Endothelial cell of umbilical vein (primary cell): ENCODE measurements around the gene C4A. TPM values are rescaled to one million over a fixed set of nuclear protein-coding genes. Genes with fewer than 3 reads are reported as not detected.

ENCODE experiments used
- BruUV-seq: library from RNA; stranded (reverse); fragments of 400-500 nt; replicated peaks from 2 replicates; lab custom pipeline; 2021; lab: Mats Ljungman, UMichigan
- CTCF ChIA-PET: fragments of 300-600, 350-600 bp; sonication (Branson Sonifier 250); formaldehyde crosslinking; loops from one replicate; lab custom pipeline; 2021; ENCODE audit warnings: antibody characterized with exemption, inconsistent platforms; lab: Charles Lee
- POLR2A ChIA-PET: fragments of 300-600, 350-600 bp; sonication (Branson Sonifier 250); formaldehyde crosslinking; loops from one replicate; lab custom pipeline; 2021; ENCODE audit warnings: antibody characterized with exemption, inconsistent platforms; lab: Charles Lee
- DNase-seq: peaks from one replicate; pipeline ENCODE4 v3.0.0-alpha.2; 2011; ENCODE audit warnings: low read depth, low spot score
- FAIRE-seq: peaks from 2 replicates; lab custom pipeline; 2011; peaks lifted over from hg19 to GRCh38; lab: Jason Lieb, UNC
- H2AFZ ChIP-seq: 2 replicates; pipeline ENCODE4 v1.6.0; 2012; ENCODE audit warnings: low read depth, low read length, control low read depth, inconsistent platforms
- H3K27ac ChIP-seq: 2 replicates; pipeline ENCODE4 v1.5.1; 2011; ENCODE audit warnings: low read depth, mild to moderate bottlenecking, control low read depth, low read length, moderate library complexity; ENCODE audit not compliant: insufficient read depth
- H3K27me3 ChIP-seq, 2 experiments: 2 replicates each; pipeline versions ENCODE4 v1.6.0 to v1.6.1; 2011; ENCODE audit warnings: low read length in 2 of 2, mixed read lengths in 1 of 2; ENCODE audit not compliant: control insufficient read depth in 2 of 2, insufficient read depth in 2 of 2
- H3K36me3 ChIP-seq, 2 experiments: 2 replicates in 1 of 2; 3 replicates in 1 of 2; pipeline ENCODE4 v1.5.1; 2011; ENCODE audit warnings: low read length in 2 of 2, mild to moderate bottlenecking in 1 of 2, moderate library complexity in 1 of 2; ENCODE audit not compliant: control insufficient read depth in 2 of 2, insufficient read depth in 2 of 2; ENCODE audit errors: extremely low read depth in 1 of 2
- H3K4me1 ChIP-seq: 3 replicates; pipeline ENCODE4 v1.5.1; 2011; ENCODE audit warnings: mild to moderate bottlenecking, low read length; ENCODE audit not compliant: control insufficient read depth, insufficient read depth; ENCODE audit errors: extremely low read depth
- H3K4me2 ChIP-seq: 2 replicates; pipeline ENCODE4 v1.6.1; 2011; ENCODE audit warnings: low read length, control low read depth, mixed read lengths; ENCODE audit not compliant: insufficient read depth
- H3K4me3 ChIP-seq, 3 experiments: fragments of 200-600 bp in 1 of 3; sonication (generic), shearing (Covaris generic) in 1 of 3; replicated peaks in 1 of 3; 2 replicates each; pipeline ENCODE4 v1.5.1; 2011 to 2016; ENCODE audit warnings: control low read depth in 3 of 3, low read length in 3 of 3, mild to moderate bottlenecking in 2 of 3, inconsistent platforms in 1 of 3, low read depth in 1 of 3, moderate library complexity in 1 of 3; ENCODE audit not compliant: insufficient read depth in 1 of 3
- H3K79me2 ChIP-seq: 2 replicates; pipeline ENCODE4 v1.6.0; 2012; ENCODE audit warnings: low read length, inconsistent platforms; ENCODE audit not compliant: control insufficient read depth, insufficient read depth
- H3K9ac ChIP-seq: replicated peaks from 2 replicates; pipeline ENCODE3; 2011; ENCODE audit warnings: low read length, control low read depth; ENCODE audit not compliant: insufficient read depth; ENCODE audit errors: extremely low read depth
- H3K9me1 ChIP-seq: replicated peaks from 3 replicates; pipeline ENCODE4 v1.6.0; 2011; ENCODE audit warnings: mild to moderate bottlenecking, low read length; ENCODE audit not compliant: control insufficient read depth, insufficient read depth; ENCODE audit errors: extremely low read depth
- H3K9me3 ChIP-seq: replicated peaks from 2 replicates; pipeline ENCODE4 v1.5.1; 2012; ENCODE audit warnings: low read length, inconsistent platforms; ENCODE audit not compliant: control insufficient read depth, insufficient read depth
- H4K20me1 ChIP-seq: replicated peaks from 2 replicates; pipeline ENCODE3; 2011; ENCODE audit warnings: mild to moderate bottlenecking, low read length; ENCODE audit not compliant: control insufficient read depth, insufficient read depth; ENCODE audit errors: extremely low read depth
- CTCF ChIP-seq, 2 donors: IDR thresholded peaks; 1 replicate in 1 of 2; 2 replicates in 1 of 2; pipeline ENCODE4 v1.5.1; 2011; ENCODE audit warnings: low read length in 2 of 2, mild to moderate bottlenecking in 2 of 2, moderate library complexity in 2 of 2, control low read depth in 1 of 2, inconsistent platforms in 1 of 2, low read depth in 1 of 2; ENCODE audit not compliant: insufficient read depth in 1 of 2; ENCODE audit errors: extremely low read depth in 1 of 2
- EZH2 ChIP-seq: IDR thresholded peaks from 2 replicates; pipeline ENCODE4 v1.6.1; 2012; ENCODE audit warnings: borderline replicate concordance, low read depth, mild to moderate bottlenecking, moderate library complexity, low read length, inconsistent platforms; ENCODE audit not compliant: severe bottlenecking
- FOS ChIP-seq: IDR thresholded peaks from 2 replicates; pipeline ENCODE4 v1.6.1; 2011; ENCODE audit warnings: mild to moderate bottlenecking, low read length, moderate library complexity, borderline replicate concordance; ENCODE audit not compliant: insufficient read depth
- GATA2 ChIP-seq: IDR thresholded peaks from 2 replicates; pipeline ENCODE4 v1.7.0; 2011; ENCODE audit warnings: low read depth, mild to moderate bottlenecking, moderate library complexity, mixed read lengths, low read length; ENCODE audit not compliant: insufficient read length, insufficient read depth
- JUN ChIP-seq: IDR thresholded peaks from 2 replicates; pipeline ENCODE4 v1.6.1; 2011; ENCODE audit warnings: borderline replicate concordance, low read depth; ENCODE audit not compliant: insufficient read length, insufficient read depth
- MAX ChIP-seq: IDR thresholded peaks from 2 replicates; pipeline ENCODE4 v1.6.1; 2011; ENCODE audit not compliant: insufficient read depth, insufficient read length
- MYC ChIP-seq: IDR thresholded peaks from one replicate; pipeline ENCODE4 v1.6.1; 2011; ENCODE audit warnings: mild to moderate bottlenecking, low read depth, low read length
- POLR2A ChIP-seq: IDR thresholded peaks from 2 replicates; pipeline ENCODE4 v1.6.1; 2012; ENCODE audit warnings: low read depth, mild to moderate bottlenecking, control low read depth, low read length
- POLR2AphosphoS5 ChIP-seq: IDR thresholded peaks from 2 replicates; pipeline ENCODE4 v1.6.1; 2012; ENCODE audit warnings: low read depth, mild to moderate bottlenecking, control low read depth, low read length, moderate library complexity; ENCODE audit not compliant: insufficient read depth
- dilution Hi-C: fragments of 300-500 bp; cut with MboI; formaldehyde crosslinking; loops from one replicate; pipeline ENCODE4 v1.15.0; 2019; ENCODE audit warnings: low sequenced_read_pairs; ENCODE audit not compliant: extremely low pct_ligation_motif_present
- intact Hi-C: fragments of 100-400 bp; cut with micrococcal nuclease; formaldehyde crosslinking; loops from one replicate; pipeline ENCODE4 v1.10.0; 2022
- polyA plus RNA-seq, 4 experiments: library from polyadenylated mRNA; depleted of rRNA in 3 of 4; stranded (reverse) in 3 of 4; unstranded in 1 of 4; fragments of >200 nt; gene quantifications; 2 replicates each; pipeline versions ENCODE4 v1.2.1 to v1.2.3, GENCODE V29; 2011 to 2012; ENCODE audit warnings: missing spikeins in 1 of 4
- total RNA-seq: library from RNA; stranded (reverse); gene quantifications from 2 replicates; pipeline ENCODE4 v1.2.3, GENCODE V29; 2021

Gene C4A
- total and polyA plus RNA-seq, 2 donors (not counting 3 experiments of a cell fraction or from before 2014, with no cell fraction given): 5.2 to 5.7 TPM

- BruUV-seq: no TSS peak
- ChIA-PET POLR2A (no interaction called here), CTCF (interaction anchor here (1.1 kb wide), 1 partner anchor 17 kb away, joined by 3 read pairs; no protein-coding TSS in a partner anchor)
- dilution Hi-C loops (no loop called here), intact Hi-C loops (no loop called here)
- Histone ChIP-seq H4K20me1 (no peaks in the 10 kb centered on the region), H3K9me1 (no peaks in the 10 kb centered on the region), H3K27ac (no peak overlapping the region), H3K4me1 (no peaks in the 10 kb centered on the region), H3K27me3 (peaks cover 0 to under 1% of the 10 kb centered on the region in 2 experiments), H3K4me3 (no peak overlapping the region), H3K9ac (no peak overlapping the region), H2AFZ (no peak overlapping the region), H3K9me3 (no peaks in the 10 kb centered on the region), H3K36me3 (no peaks in the 10 kb centered on the region), H3K79me2 (no peaks in the 10 kb centered on the region), H3K4me2 (no peak overlapping the region)
- no peak for DNase-seq
- FAIRE-seq: no peak
- no peak for TF ChIP-seq MAX
- no peak for TF ChIP-seq MYC
Measured at GRCh38 chr6:31935823-31936222, 46.0 kb upstream of the C4A start.

- no peak overlapping the region for H3K4me3 ChIP-seq
- intact Hi-C loops: no loop called here
- no peaks in the 10 kb centered on the region for H3K36me3 ChIP-seq
- dilution Hi-C loops: no loop called here
- H3K4me1 ChIP-seq: no peaks in the 10 kb centered on the region
- H3K9me3 ChIP-seq: no peaks in the 10 kb centered on the region
- no peaks in the 10 kb centered on the region for H3K9me1 ChIP-seq
- FAIRE-seq: no peak
- peaks cover 3 to 11% of the 10 kb centered on the region in 2 experiments for H3K27me3 ChIP-seq
- no peak overlapping the region for H3K4me2 ChIP-seq
- no peak overlapping the region for H3K9ac ChIP-seq
- ChIA-PET CTCF (interaction anchor here (0.5 to 2.6 kb wide), 4 partner anchors 12 to 212 kb away, joined by 3 to 19 read pairs (median 4); partner anchors contain the start of gene EHMT2), POLR2A (no interaction called here)
- no peaks in the 10 kb centered on the region for H4K20me1 ChIP-seq
- BruUV-seq: no TSS peak
- no peak for TF ChIP-seq MYC
- TF ChIP-seq FOS: no peak
- TF ChIP-seq CTCF (IDR thresholded peaks at IDR 0.05; ENCODE audit: extremely low read depth in 1 of 2, insufficient read depth in 1 of 2, low read depth in 1 of 2, low read length in 2 of 2): no peak
- no peak for TF ChIP-seq MAX
- TF ChIP-seq EZH2: no peak
- TF ChIP-seq JUN: no peak
- TF ChIP-seq GATA2: no peak
- no peak for TF ChIP-seq POLR2AphosphoS5
- no peak for TF ChIP-seq POLR2A
- no peak overlapping the region for H2AFZ ChIP-seq
- no peaks in the 10 kb centered on the region for H3K79me2 ChIP-seq
- no peak overlapping the region for H3K27ac ChIP-seq
- DNase-seq: no peak
Measured at GRCh38 chr6:31940256-31940664, 41.6 kb upstream of the C4A start.
